ENCODE measurements around the gene GNG10.
"Not testable (repeated sequence)": the region's sequence is repeated elsewhere in the genome, so short reads cannot be mapped to it uniquely, and the experiment has no call there.

The GNG10 gene

GRCh38 chr9:111649016-111649415 is 12.4 kb upstream of the GNG10 start:
- no peak for DNase-seq (ENCODE audit: low read depth in 2 of 2)

DNA sequence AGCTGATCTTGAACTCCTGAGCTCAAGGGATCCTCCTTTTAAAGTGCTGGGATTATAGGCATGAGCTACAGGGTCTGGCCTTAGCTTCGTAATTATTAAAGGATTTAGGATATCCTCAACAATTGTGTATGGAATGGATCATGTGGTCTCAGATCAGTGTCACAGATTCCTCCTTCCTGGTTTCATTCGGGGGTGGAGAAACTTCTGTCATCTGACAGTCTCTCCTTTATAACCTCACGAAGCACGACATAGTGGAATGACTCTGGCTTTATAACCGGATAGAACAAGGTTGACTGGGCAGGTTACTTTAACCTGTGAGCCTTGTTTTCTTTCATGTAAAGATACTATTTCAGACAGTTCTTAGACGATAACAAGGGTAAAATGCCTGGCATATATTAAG is 4.4 kb upstream of the GNG10 start:
- DNase-seq (ENCODE audit: low read depth in 2 of 2): no peak

DNA sequence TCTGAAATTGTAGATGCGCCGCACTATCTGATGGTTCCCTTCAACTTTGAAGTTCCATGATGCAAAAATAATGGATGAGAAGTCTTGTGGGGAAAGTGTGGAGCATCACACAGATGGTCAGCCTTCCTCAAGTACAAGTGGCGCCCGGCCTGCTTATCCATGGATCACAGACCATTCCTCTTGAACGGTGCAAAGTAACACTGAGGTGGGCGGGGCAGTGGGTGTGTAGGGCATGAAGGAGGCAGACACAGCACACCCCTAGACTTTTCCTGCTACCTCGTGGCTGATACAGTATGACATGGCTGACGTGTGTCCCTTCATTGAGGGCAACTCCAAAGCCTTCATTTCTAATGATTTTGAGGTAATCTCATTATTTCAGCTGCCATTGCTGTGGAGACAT is 2.5 kb upstream of the GNG10 start:
- DNase-seq (ENCODE audit: low read depth in 2 of 2): no peak

DNA sequence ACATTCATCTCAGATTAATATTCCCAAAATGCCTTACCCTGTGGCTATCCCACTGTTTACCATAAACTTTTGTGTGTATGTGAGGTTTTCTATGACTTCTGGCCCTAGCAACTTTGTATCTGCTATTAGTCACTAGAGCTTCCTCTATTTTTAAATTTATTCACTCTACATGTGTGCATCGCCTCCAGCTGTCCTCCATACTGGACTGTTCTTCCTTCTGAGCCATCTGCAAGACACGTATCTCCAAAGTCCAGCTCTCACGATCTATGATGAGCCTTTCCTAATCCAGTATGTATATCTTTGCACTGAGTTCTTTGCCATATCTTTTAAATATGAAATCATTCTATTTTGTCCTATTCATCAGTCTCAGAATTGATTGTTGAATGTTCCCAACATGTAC is 1.7 kb upstream of the GNG10 start:
- DNase-seq (ENCODE audit: low read depth in 2 of 2): no peak

DNA sequence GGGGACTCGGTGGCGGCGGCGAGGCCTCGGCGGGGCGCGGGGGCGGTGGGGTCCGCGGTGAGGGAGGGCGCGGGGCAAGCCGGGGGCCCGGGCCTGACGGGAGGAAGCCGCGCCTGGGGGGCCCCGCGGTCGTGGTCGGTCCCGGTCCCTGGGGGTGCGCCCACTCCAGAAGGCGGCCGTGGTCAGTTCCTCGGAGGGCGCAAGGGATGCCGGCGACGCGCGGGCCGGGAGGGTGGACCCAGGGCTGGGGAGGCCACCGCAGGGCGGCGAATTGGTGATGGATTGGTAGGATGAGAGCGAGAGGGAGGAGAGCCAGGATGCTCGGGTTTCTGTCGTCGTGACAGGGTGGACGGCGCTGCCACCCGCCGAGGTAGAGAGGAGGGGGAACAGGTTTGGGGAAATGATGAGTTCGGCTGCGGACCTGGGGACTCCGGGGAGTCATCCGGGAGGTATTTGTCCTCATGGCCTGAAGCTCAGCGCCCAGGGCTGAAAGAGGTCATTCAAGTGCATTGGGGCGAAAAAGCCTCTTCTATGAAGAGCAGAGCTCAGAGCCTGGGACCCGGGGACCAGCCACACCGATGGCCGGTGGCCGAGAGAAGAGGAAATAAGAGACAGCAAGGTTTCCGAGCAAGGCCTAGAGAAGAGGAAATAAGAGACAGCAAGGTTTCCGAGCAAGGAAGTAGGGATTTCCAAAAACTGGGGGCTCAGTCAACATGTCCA is 557 bp downstream of the GNG10 start:
- DNase-seq (ENCODE audit: low read depth in 2 of 2): peak in 1 of 2 donors; percentile 4

- no peak for DNase-seq (ENCODE audit: low read depth in 2 of 2)
Observed at GRCh38 chr9:111662576-111663300, 1.3 kb downstream of the GNG10 start.

GRCh38 chr9:111663301-111663823 is 2.0 kb downstream of the GNG10 start:
- no peak for DNase-seq (ENCODE audit: low read depth in 2 of 2)

DNA sequence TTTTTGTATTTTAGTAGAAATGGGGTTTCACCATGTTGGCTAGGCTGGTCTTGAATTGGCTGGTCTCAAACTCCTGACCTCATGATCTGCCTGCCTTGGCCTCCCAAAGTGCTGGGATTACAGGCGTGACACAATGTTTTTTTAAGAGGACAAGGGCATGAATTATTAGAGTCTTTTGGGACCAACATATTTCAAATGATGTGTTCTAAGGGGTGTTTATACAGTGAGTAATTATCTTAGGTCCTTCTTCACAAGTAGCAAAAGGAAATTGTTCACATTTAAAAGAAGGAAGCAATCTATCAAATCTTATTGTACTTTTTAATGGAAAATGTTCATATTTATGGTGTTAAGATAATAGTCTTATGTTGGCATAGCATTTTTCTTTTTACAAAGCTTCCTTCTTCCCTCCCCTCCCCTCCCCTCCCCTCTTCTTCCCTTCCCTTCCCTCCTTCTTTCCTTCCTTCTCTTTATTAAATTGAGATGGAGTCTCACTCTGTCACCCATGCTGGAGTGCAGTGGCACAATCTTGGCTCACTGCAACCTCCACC is 6.7 kb downstream of the GNG10 start:
- no peak for DNase-seq (ENCODE audit: low read depth in 2 of 2)

- not testable (repeated sequence) for DNase-seq (ENCODE audit: low read depth in 2 of 2)
Observed at GRCh38 chr9:111668601-111669000, 7.2 kb downstream of the GNG10 start.

- DNase-seq (ENCODE audit: low read depth in 2 of 2): no peak
Observed at GRCh38 chr9:111674319-111674718, 12.9 kb downstream of the GNG10 start.

- DNase-seq (ENCODE audit: low read depth in 2 of 2): no peak
Observed at GRCh38 chr9:111676116-111676515, 14.7 kb downstream of the GNG10 start.

DNA sequence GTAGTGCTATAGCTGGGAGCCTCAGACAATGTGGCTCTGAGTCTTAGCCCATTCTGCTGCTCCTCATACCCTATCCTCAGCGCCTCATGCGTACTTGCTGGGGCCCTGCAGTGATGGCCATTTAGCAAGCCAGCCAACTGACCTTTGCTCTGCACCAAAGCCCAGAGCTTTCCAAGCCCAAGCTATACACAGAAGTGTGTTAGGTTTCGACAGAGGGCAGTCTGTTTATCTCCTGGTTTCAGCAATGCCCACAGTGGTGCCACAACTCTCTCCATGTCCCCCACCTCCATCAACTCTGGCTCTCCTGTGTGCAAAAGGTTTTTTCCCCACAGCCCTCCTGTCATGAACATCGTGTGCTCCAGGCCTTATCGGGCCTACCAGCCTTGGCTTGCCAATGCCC is 16.9 kb downstream of the GNG10 start:
- DNase-seq (ENCODE audit: low read depth in 2 of 2): no peak

DNA sequence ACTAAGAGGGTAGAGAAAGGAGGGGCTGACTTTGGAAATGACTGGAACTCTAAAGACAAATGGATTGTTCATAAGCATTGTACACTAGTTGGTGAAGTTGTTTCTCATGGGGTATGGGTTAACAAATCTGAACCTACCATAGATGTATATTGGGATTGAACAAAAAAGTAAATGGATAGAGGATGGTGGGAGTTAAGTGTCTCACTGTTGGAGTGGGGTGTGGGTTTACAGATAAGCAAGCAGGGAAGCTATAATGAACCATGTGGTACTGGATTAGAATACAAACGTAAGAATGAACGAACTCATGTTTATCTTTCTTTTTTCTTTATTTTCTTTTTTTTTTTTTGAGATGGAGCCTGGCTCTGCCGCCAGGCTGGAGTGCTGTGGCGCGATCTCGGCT is 17.8 kb downstream of the GNG10 start:
- no peak for DNase-seq (ENCODE audit: low read depth in 2 of 2)

DNA sequence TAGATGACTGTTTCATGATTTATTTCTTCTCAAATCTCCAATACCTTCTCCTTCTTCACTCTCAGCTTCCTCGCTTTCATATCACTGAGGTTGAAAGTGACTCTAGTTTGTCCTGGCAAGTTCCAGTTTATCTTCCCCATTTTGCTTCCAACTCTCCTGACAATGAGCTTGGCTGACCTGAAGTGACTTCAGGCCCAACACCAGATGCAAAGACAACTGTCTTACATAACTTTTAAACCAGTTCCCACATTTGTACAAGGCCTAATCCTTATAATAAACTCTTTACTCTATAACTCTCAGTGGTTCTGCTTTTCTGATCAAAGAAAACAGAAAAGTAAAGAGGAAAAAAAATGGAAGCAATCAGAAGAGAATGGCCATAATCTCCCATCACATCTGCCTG is 22.0 kb downstream of the GNG10 start:
- DNase-seq (ENCODE audit: low read depth in 2 of 2): no peak

DNA sequence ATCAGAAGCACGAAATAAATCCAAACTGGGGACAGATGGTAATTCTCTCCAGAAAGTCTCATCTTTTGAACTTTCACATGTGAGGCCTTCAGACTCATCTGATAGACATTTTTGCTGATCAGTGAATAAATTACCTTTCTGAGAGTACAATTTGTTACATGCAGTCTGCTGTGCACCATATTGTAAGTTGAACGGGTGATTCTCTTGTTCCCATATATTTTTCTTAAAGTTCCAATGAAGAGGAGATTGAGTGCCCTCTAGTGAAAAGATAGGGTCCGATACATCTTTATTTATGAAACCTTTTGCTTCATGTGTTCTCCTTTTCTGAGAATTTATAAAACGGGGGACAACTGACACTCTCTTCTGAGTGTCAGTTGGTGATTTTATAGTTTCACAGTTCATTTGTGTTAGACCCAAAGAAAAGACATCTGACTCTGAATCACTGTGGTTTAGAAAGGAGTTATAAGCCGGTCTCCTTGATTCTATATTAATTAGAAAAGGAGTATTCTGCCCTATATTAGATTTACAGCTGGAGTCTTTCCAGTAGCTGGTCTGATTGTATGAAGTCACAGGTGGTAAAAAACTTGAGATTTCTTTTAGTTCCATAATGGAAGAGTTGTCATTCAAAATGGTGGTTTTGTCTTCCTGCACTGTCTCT is 30.4 kb downstream of the GNG10 start:
- no peak for DNase-seq (ENCODE audit: low read depth in 2 of 2)

- DNase-seq (ENCODE audit: low read depth in 2 of 2): no peak
Observed at GRCh38 chr9:111696796-111697195, 35.4 kb downstream of the GNG10 start.

DNA sequence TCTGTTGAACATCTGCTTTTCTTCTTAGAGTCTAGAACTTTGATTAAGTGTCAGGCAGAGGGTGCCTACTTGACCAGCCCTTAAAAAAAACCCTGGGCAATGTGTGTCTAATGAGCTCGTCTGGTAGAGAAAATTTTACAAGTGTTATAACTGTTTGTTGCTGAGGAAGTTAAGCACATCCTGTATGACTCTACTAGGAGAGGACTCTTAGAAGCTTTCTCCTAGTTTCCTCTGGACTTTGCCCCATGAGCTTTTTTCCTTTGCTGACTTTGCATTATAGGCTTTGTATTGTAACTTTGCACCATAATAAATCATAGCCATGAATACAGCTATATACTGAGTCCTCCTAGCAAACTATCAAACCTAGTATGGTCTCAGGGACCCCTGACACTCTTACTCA is 39.4 kb downstream of the GNG10 start:
- DNase-seq (ENCODE audit: low read depth in 2 of 2): no peak

DNA sequence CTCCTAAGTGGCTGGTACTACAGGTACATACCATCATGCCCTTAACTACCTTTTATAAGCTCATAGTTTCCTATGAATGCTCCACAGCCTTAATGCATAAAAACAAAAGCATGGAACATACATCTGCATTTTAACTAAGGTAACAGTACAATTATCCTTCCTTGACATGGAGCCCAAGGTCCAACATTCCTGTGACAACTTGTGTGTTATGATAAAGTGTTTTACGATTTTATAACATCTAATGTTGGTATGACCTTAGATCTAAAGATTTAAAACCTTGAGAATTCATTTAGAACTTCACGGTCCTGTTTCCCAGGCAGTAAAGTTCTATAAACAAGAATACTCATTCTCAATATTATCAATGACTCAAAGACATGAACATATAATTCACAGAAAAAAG is 43.1 kb downstream of the GNG10 start:
- no peak for DNase-seq (ENCODE audit: low read depth in 2 of 2)

GRCh38 chr9:111711548-111711947 is 50.1 kb downstream of the GNG10 start:
- DNase-seq (ENCODE audit: low read depth in 2 of 2): no peak

DNA sequence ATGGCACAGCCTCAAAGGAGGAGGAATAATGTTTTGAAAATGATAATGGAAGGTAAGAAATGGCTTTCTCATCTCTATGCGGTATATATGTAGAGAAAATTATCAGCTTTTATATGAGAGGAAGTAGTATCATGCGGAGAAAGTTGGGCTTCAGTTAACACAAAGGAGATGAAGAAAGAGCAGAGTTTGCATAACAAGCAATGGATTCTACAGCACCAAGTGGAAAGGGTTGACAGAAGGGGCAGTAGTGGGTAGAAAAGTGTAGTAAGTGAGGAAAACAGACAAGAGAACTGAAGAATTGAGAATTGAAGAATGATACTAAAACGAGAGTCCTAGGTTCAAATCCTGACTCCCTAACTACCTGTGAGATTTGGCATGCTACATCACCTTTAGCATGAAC is 51.0 kb downstream of the GNG10 start:
- no peak for DNase-seq (ENCODE audit: low read depth in 2 of 2)

GRCh38 chr9:111715471-111715870 is 54.1 kb downstream of the GNG10 start:
- DNase-seq (ENCODE audit: low read depth in 2 of 2): no peak

- DNase-seq (ENCODE audit: low read depth in 2 of 2): no peak
Observed at GRCh38 chr9:111719541-111719940, 58.1 kb downstream of the GNG10 start.

Data from stimulated activated CD8-positive, alpha-beta memory T cell treated with anti-CD3 and anti-CD28 coated beads, Interleukin-2, amount 100 ng/mL, for 1 hour (primary cell).